Omental fat pad (tissue), 4 donors: ENCODE measurements around the gene ARHGEF33. TPM values are rescaled to one million over a fixed set of nuclear protein-coding genes. Genes with fewer than 3 reads are reported as not detected.

Experiments
- ATAC-seq: fragments of 150-250 bp; one replicate; pipeline ENCODE4 v1.9.1; 2016; ENCODE audit warnings: mild to moderate bottlenecking, moderate library complexity; ENCODE audit not compliant: low FRiP score
- DNase-seq: peaks from one replicate; pipeline ENCODE4 v3.0.0-alpha.2; 2019; ENCODE audit warnings: low spot score
- total RNA-seq, 4 donors: library from RNA; depleted of rRNA; stranded (reverse); fragments of >200 nt; gene quantifications; one replicate each; pipeline ENCODE4 v1.1.0, GENCODE V29; 2016
- TF ChIP-seq, protein P1 (sequence below), 3 donors: fragments of 450-650 bp; IDR thresholded peaks; one replicate each; pipeline ENCODE4 v1.5.1; 2016 to 2017; ENCODE audit warnings: antibody characterized with exemption in 3 of 3, mild to moderate bottlenecking in 3 of 3, moderate library complexity in 2 of 3

The ARHGEF33 gene
- total RNA-seq, 4 donors from 2014 or later: 0.31 to 1.6 (median 0.95) TPM

DNA sequence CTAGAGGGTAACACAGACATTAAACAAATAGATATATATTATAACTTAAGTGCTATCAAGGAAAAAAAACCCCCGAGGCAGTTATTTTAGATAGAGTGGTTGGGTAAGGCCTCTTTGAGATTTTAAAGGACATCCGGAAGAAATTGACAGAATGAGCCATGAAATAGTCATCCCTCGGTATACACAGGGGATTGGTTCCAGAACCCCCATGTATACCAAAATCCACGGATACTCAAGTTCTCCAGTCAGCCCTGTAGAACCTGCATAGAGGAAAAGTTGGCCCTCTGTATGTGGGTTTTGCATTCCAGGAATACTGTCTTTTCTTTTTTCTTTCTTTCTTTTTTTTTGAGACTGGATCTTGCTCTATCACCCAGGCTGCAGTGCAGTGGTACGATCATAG lies 15.9 kb upstream of the ARHGEF33 start:
- TF ChIP-seq, protein P1, sequence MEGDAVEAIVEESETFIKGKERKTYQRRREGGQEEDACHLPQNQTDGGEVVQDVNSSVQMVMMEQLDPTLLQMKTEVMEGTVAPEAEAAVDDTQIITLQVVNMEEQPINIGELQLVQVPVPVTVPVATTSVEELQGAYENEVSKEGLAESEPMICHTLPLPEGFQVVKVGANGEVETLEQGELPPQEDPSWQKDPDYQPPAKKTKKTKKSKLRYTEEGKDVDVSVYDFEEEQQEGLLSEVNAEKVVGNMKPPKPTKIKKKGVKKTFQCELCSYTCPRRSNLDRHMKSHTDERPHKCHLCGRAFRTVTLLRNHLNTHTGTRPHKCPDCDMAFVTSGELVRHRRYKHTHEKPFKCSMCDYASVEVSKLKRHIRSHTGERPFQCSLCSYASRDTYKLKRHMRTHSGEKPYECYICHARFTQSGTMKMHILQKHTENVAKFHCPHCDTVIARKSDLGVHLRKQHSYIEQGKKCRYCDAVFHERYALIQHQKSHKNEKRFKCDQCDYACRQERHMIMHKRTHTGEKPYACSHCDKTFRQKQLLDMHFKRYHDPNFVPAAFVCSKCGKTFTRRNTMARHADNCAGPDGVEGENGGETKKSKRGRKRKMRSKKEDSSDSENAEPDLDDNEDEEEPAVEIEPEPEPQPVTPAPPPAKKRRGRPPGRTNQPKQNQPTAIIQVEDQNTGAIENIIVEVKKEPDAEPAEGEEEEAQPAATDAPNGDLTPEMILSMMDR (IDR thresholded peaks at IDR 0.05): no peak
- DNase-seq (no peak), ATAC-seq (no peak)

DNA sequence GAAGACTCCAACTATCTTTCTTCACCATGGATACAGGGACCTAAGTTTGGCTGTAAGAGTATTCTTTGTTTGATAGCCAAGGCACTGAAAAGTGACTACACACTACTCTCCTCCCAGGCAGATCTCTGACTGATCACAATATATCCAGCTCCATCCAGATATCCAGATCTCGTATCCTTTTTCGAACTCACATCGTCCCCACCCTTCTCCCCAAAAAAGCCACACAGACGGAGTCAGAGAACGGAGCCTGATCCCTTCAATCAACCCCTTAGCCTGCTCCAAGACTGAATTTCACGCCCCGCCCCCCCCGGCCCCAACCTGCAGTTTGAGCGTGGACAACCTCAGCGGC lies 14.5 kb upstream of the ARHGEF33 start:
- DNase-seq: no peak
- ATAC-seq: peak; percentile 54
- TF ChIP-seq, protein P1 (IDR thresholded peaks at IDR 0.05): no peak

DNA sequence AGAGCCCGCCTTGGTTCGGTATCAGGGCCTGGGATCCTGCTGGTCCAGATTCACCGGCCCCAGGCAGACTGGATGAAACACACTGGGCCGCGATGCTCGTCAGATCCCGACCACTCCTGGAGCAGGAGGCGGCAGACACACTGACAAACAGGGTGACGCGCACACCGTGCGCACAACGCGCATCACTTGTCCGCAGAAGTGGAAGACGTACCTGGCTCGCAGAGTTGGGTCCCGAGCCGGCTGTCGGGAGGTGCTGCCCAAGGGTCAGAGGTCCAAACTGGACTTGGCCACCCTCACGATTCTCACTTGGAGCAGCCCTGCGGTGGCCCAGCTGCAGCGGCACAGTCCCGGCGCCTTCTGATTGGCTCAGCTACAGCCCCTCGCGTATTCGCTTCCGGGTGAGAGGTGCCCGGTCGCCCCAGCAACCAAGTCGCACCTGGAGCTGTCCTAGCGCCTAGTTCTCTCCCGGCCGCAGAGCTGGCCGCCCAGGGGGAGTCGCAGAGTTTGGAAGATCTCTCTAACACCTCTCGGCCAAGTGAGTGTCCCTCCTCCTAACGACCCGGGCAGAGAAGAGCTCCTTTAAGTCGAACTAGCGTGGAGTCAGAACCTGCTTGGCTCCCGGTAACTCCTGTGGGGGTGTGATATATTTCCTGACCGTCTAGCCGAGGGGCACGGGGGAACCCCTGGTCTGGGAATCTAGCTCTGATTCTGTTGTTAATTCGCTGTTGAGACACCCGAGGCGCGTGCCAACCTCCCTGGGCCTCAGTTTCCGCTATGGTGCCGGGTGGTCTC lies 13.9 kb upstream of the ARHGEF33 start, which contains the start of the genes DHX57 and MORN2:
TSS of gene DHX57 (minus strand) at position 359 of the 792 bp plus-strand sequence. CDS start 7,529 bp downstream, outside the sequence.
TSS of gene MORN2 (plus strand) at position 401 of the 792 bp plus-strand sequence.
- ATAC-seq: peak; percentile 99
- peak; percentile 64 for DNase-seq
- TF ChIP-seq, protein P1 (IDR thresholded peaks at IDR 0.05): no peak

DNA sequence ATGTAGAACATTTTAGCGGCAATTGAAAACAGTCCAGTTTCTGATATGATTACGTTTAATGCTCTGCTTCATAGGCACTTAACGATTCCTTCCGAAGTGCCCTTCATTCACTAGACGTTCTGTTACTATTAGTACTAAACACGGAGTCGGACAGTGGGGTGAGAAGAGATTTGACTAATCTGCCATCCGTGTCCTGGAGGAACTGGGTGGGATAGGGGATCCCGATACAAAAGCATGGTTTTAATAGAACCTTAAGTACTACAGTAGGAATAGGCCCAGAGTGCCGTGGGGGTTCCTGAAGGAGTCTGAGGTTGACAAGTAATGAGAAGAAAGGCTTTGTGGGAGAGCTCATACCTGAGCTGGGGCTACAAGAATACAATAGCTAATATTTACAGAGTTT lies 13.3 kb upstream of the ARHGEF33 start:
- ATAC-seq: no peak
- TF ChIP-seq, protein P1 (IDR thresholded peaks at IDR 0.05): no peak
- no peak for DNase-seq

DNA sequence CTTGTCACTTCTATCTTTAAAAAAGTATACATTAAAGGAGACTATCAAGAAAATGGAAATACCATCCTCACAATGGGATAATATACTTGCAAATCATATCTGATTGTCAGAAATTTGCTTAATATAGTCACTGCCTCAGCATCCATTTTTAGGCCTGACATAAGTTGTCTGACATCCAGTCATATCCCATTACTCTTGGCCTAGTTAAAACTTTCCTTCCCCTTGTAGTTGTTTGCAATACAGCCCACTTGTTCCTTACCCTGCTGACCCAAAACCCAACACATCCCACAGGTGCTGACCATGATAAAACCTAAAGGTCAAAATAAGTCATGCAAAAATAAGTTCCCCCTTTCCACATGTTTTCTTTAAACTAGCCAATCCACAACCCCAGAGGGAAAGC lies 3.6 kb upstream of the ARHGEF33 start:
- TF ChIP-seq, protein P1 (IDR thresholded peaks at IDR 0.05): no peak
- ATAC-seq (no peak), DNase-seq (no peak)

DNA sequence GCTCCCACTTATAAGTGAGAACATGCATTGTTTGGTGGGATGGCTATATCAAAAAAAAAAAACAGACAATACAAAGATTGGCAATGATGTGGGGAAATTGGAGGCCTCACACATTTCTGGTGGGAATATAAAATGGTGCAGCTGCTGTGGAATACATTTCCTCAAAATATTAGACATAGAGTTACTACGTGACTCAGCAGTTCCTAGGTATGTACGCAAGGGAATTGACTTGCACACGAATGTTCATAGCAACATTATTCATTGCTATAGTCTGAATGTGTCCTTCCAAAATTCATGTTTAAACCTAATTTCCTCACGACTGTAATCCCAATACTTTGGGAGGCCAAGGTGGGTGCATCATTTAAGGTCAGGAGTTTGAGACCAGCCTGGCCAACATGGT lies 2.3 kb upstream of the ARHGEF33 start:
- TF ChIP-seq, protein P1 (IDR thresholded peaks at IDR 0.05): no peak
- DNase-seq (no peak), ATAC-seq (no peak)
